Smooth muscle cell (in vitro differentiated cells): ENCODE measurements around the gene POLE3. TPM values are rescaled to one million over a fixed set of nuclear protein-coding genes. Genes with fewer than 3 reads are reported as not detected.

ENCODE experiments used
- DNase-seq: peaks from one replicate; lab custom pipeline; 2025; ENCODE audit not compliant: unreplicated experiment; lab: John Stamatoyannopoulos, UW
- H2AFZ ChIP-seq: fragments of 200-600 bp; sonication (generic); 2 replicates; pipeline ENCODE4 v1.6.0; 2016; ENCODE audit warnings: antibody characterized with exemption, low read depth, mild to moderate bottlenecking
- H3F3A ChIP-seq: fragments of 200-600 bp; sonication (generic); 2 replicates; pipeline ENCODE4 v1.6.0; 2017; ENCODE audit warnings: antibody characterized with exemption, low read depth
- H3K27ac ChIP-seq: fragments of 200-600 bp; sonication (generic); 2 replicates; pipeline ENCODE4 v1.5.1; 2016; ENCODE audit warnings: low read depth, mild to moderate bottlenecking
- H3K27me3 ChIP-seq: fragments of 200-600 bp; sonication (generic); 2 replicates; pipeline ENCODE4 v1.6.1; 2016; ENCODE audit warnings: low read depth, mild to moderate bottlenecking
- H3K36me3 ChIP-seq: fragments of 200-600 bp; sonication (generic); 2 replicates; pipeline ENCODE4 v1.5.1; 2016; ENCODE audit warnings: low read depth
- H3K4me1 ChIP-seq: fragments of 200-600 bp; sonication (generic); 2 replicates; pipeline ENCODE4 v1.5.1; 2016; ENCODE audit warnings: low read depth
- H3K4me2 ChIP-seq: fragments of 200-600 bp; sonication (generic); 2 replicates; pipeline ENCODE4 v1.6.0; 2016; ENCODE audit warnings: mild to moderate bottlenecking
- H3K4me3 ChIP-seq: fragments of 200-600 bp; sonication (generic); 2 replicates; pipeline ENCODE4 v1.5.1; 2016; ENCODE audit warnings: mild to moderate bottlenecking
- H3K79me2 ChIP-seq: fragments of 200-600 bp; sonication (generic); 2 replicates; pipeline ENCODE4 v1.6.0; 2016; ENCODE audit warnings: low read depth, mild to moderate bottlenecking
- H3K9ac ChIP-seq: fragments of 200-600 bp; sonication (generic); 2 replicates; pipeline ENCODE4 v1.6.0; 2016; ENCODE audit warnings: low read depth
- H3K9me3 ChIP-seq: fragments of 200-600 bp; sonication (generic); replicated peaks from 2 replicates; pipeline ENCODE4 v1.5.1; 2016; ENCODE audit warnings: low read depth
- H4K20me1 ChIP-seq: fragments of 200-600 bp; sonication (generic); 2 replicates; pipeline ENCODE4 v1.6.0; 2016; ENCODE audit warnings: low read depth
- CTCF ChIP-seq: fragments of 200-600 bp; sonication (generic); IDR thresholded peaks from 2 replicates; pipeline ENCODE4 v1.5.1; 2017; ENCODE audit warnings: borderline replicate concordance, mild to moderate bottlenecking, antibody characterized with exemption; ENCODE audit not compliant: insufficient read depth, poor library complexity, severe bottlenecking
- WGBS: methylation state at CpG from one replicate; pipeline ENCODE4 v1.1.7; 2016; ENCODE audit warnings: low lambda C conversion rate; 5-methylcytosine and 5-hydroxymethylcytosine counted together
- polyA plus RNA-seq: library from polyadenylated mRNA; unstranded; fragments of >200 nt; fragmentation: Nextera tagmentation; extraction: Ambion mirVana; gene quantifications from 2 replicates; pipeline ENCODE4 v1.2.1, GENCODE V29; 2016
- total RNA-seq: library from RNA; depleted of rRNA; stranded (reverse); fragments of >200 nt; gene quantifications from 2 replicates; pipeline ENCODE4 v1.2.3, GENCODE V29; 2014

POLE3 gene
- total and polyA plus RNA-seq, 2 experiments from 2014 or later, result 35.3 to 40.8 TPM

GRCh38 chr9:113390192-113390960, 20.1 kb downstream of the POLE3 start:
- Histone ChIP-seq H3K4me1 (no peaks in the 10 kb centered on the region), H2AFZ (no peak overlapping the region), H3K79me2 (peaks cover 4% of the 10 kb centered on the region), H3K4me2 (no peak overlapping the region), H3K27ac (no peak overlapping the region), H3K9ac (no peak overlapping the region), H3F3A (no peaks in the 10 kb centered on the region), H3K9me3 (no peaks in the 10 kb centered on the region), H3K27me3 (no peaks in the 10 kb centered on the region), H4K20me1 (no peaks in the 10 kb centered on the region), H3K36me3 (no peaks in the 10 kb centered on the region), H3K4me3 (no peak overlapping the region)
- 97% methylated on average over 17 of the region's 17 CpGs for WGBS
- no peak for TF ChIP-seq CTCF
- no peak for DNase-seq

DNA sequence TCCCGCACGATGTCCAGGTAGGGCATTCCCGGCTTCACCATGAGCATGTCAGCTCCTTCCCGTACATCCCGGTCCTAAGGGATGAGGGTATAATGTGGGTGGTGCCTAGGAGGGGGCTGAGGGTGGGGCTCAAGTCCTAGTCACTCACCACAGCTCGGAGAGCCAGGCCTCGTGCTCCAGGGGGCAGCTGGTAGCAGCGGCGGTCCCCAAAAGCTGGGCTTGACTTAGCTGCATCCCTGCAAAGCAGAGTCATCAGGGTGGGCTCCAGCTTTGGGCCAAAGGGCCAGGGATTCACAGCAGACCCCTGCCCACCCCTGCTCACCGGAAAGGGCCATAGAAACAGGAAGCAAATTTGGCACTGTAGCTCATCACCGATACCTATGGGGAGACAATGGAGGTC, 21.0 kb downstream of the POLE3 start:
- 96% methylated on average over 11 of the region's 11 CpGs for WGBS
- Histone ChIP-seq H3K27ac (no peak overlapping the region), H3F3A (no peaks in the 10 kb centered on the region), H3K4me2 (no peak overlapping the region), H4K20me1 (no peaks in the 10 kb centered on the region), H3K4me1 (no peaks in the 10 kb centered on the region), H3K9ac (no peak overlapping the region), H2AFZ (no peak overlapping the region), H3K4me3 (no peak overlapping the region), H3K36me3 (no peaks in the 10 kb centered on the region), H3K79me2 (no peaks in the 10 kb centered on the region), H3K9me3 (no peaks in the 10 kb centered on the region), H3K27me3 (no peaks in the 10 kb centered on the region)
- no peak for TF ChIP-seq CTCF
- DNase-seq, result no peak

- Histone ChIP-seq H3K4me2 (no peak overlapping the region), H3K36me3 (no peaks in the 10 kb centered on the region), H3K4me1 (no peaks in the 10 kb centered on the region), H3K27ac (no peak overlapping the region), H2AFZ (no peak overlapping the region), H3K4me3 (no peak overlapping the region), H3K9me3 (no peaks in the 10 kb centered on the region), H3F3A (no peaks in the 10 kb centered on the region), H3K27me3 (no peaks in the 10 kb centered on the region), H3K9ac (no peak overlapping the region), H3K79me2 (no peaks in the 10 kb centered on the region), H4K20me1 (no peaks in the 10 kb centered on the region)
- no peak for TF ChIP-seq CTCF
- no peak for DNase-seq
- 96% methylated on average over 13 of the region's 13 CpGs for WGBS
These were observed 21.6 kb downstream of the POLE3 start for GRCh38 chr9:113388833-113389232.
